ENCODE data around the gene ADAM11.

- TF ChIP-seq SRF (IDR thresholded peaks at IDR 0.05; ENCODE audit: low read depth, low read length) (no peak), CTCF (IDR thresholded peaks at IDR 0.05; ENCODE audit: control extremely low read depth in 1 of 3, insufficient read depth in 1 of 3, low read depth in 1 of 3, low read length in 3 of 3) (no peak), POLR2AphosphoS5 (IDR thresholded peaks at IDR 0.05; ENCODE audit: low read depth, low read length) (no peak), EGR1 (IDR thresholded peaks at IDR 0.05; ENCODE audit: borderline replicate concordance, low read depth, low read length) (no peak), ASH2L (IDR thresholded peaks at IDR 0.05; ENCODE audit: low read length) (no peak), POLR2A (IDR thresholded peaks at IDR 0.05; ENCODE audit: control extremely low read depth in 1 of 2, low read depth in 2 of 2, low read length in 2 of 2) (no peak), RXRA (IDR thresholded peaks at IDR 0.05; ENCODE audit: insufficient read depth, low read depth, low read length) (no peak), USF2 (IDR thresholded peaks at IDR 0.05; ENCODE audit: low read length) (no peak), EP300 (IDR thresholded peaks at IDR 0.05; ENCODE audit: borderline replicate concordance in 1 of 2, low read depth in 2 of 2, low read length in 2 of 2) (no peak)
Measured at GRCh38 chr17:44772308-44773045, 13.7 kb downstream of the ADAM11 start.

Measured in H1 (cell line).